ENCODE measurements around the gene USP10.

The USP10 gene

DNA sequence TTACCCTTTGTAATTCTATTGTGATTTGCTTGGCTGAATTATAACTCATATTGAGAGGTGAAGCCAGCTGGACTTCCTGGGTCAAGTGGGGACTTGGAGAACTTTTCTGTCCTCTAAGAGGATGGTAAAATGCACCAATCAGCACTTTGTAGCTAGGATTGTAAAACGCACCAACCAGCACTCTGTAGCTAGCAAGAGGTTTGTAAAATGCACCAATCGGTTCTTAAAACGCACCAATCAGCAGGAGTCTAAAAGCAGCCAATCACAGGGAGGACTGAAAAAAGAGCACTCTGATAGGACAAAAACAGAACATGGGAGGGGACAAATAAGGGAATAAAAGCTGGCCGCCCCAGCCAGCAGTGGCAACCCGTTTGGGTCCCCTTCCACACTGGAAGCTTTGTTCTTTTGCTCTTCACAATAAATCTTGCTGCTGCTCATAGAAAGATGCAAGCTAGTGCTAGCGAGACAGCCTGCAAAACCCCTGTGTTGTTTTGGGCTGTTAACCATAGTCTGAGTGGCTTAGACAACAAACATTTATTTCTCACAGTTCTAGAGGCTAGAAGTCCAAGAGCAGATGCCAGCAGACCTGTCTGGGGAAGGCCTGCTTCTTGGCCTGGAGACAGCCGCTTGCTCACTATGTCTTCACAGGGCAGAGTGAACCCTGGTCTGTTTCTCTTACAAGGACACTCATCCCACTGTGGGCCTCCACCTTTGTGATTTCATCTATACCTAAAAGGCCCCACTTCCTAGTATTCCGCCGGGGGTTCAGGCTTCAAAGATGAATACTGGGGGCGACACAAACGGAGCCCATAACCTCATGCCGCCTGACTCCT is 81.0 kb downstream of the USP10 start:
- no peak for DNase-seq

DNA sequence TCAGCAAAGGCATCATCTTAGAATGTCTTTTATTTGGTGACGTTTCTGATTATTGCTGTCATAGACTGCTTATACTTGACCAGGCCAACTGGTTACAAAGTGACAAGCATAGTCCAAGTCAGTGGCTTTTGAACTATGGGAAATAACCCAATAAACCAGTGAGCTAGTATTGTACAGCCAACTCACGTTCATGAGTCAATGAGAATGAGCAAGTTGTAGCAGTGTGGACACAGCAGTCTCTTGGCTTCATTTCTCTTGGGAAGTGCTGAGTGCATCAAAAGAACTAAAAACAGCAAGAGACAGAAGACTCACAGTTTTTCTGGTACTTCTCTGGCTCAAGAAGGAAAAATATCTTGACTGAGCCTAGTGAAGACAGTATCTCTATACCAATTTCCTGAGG is 83.0 kb downstream of the USP10 start:
- no peak for DNase-seq

DNA sequence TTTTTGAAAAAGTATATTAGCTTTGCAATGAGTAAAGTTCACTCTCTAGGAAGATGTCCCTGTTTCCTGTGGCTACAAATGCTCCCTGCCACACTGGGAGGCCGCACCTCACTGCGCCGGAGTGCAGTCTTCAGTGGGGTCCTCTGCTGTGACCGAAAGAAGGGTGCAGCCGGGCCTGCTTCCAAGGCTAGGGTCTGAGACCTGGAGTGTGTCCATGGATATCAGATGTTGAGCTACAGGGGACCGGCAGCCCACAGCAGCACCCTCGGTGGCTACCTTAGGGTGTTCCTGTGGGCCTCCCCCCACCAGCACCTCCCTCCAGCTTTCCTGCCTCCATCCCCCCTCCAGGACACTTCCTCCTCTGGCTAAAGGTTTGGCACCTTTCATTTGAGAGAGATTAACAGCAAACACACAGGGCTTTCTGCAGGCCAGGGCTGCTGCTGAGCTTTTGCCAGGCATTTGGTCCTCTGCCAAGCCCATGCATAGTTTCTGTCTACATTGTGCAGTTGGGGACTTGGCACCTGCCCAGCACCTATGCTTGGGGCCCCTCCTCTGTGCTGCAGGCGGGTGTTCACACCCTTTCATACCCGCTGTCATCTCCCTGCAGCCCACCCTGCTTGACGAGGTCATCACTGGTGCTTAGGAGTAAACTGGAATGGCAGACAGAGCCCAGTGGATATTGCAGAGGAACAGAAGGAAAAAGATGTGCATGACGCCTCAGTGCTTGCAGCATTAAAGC is 86.2 kb downstream of the USP10 start:
- peak; percentile 92 for DNase-seq

DNA sequence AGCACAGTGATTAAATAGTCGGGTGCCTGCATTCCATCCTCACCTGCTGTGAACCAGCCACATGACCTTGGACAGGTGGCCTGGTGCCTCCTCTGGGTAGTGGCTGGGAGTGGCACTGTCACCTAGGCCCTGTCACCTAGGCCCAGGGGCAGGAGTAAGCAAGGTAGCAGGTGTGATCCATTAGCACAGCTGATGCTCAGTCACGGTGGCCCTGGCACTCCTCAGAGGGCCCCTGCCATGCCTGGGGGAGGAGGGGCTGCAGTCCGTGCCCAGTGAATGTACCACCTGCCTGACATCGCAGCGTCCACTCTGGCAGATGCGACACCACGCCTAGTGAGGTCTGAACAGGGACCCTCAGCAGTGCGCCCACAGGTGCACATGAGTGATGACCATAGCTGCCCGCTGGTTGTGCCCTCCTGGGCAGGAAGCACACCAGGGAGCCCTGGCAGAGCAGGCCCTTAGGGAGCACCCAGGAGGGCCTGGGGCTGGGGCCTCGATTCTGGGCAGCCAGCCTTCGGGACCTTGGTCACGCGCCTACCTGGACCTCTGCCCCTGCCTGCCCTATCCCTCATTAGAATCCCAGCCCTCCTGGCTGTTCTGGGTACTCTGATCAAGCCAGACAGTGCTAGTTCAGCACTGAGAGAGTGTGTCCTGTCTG is 86.9 kb downstream of the USP10 start:
- DNase-seq, result peak; percentile 70

DNA sequence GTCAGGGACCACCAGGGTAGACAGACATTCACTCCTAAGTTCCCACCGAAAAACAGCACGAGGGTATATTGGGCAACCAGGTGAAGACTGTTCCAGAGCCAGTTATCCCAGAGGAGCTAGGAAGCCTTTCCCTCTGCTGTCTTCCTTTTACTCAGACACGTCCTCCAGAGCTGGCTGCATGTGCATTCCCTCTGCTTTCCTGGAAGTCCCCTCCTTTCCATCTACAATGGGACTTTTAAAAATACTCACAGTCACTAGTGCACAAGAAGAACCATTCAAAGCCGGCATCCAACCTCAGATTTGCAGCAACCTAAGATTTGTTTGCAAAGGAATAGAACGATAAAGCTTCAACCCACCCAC is 87.4 kb downstream of the USP10 start:
- DNase-seq, result no peak

DNA sequence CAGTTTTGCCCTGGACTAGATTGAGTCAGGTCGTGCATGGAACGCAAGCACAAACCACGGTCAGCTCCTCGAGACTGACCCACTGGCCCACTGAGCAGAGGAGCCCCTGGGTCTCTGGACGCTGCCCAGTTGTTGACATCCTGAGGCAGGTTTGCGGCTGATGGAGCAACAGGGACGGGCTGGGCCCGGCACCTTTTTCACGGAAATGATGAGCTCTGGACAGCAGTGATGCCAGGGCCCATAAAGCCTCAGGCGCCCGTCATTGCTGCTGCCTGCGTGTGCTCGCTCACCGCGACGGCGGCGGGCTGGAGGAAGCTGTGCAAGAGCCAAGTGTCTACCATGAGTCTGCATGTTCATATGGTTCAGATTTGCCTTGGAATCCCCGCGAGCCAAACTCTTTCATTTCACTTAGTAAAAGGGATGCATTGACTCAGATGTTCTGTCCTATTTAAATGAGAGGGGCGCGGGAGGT is 89.2 kb downstream of the USP10 start:
- DNase-seq, result no peak

DNA sequence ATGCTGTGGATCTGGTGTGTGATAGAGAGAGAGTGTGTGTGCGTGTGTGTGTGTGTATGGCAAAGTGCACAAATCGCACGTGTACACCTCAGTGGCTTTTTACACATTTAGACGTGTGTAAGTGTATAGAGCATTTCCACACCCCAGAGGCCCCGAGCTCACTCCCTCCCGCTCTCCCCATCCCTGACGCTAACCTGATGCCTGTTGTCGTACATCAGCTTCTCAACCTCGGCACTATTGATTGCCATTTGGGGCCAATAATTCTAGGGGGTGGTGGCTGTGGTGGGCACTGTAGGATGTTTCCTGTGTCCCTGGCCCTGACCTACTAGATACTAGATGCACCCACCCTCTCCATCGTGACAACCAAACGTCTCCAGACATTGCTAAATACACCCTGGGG is 89.6 kb downstream of the USP10 start:
- DNase-seq, result no peak

DNA sequence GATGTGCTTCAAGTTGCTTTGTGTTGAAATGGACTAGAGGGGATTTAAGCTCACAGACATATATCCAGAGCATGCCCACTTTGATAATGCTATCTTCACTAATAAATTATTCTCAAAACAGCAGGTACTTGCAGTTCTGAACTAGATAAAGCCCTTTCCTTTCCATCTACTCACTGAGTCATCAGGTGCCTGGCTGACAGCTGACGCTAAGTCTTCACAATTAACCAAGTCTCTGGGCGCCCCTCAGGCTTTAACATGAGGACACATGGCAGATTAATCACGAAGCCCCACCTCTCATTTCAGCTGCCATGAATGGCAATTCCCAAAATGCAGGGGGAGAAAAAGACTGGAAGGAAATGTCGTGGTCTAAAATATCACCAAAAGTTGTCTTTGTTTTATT is 90.5 kb downstream of the USP10 start:
- no peak for DNase-seq

DNA sequence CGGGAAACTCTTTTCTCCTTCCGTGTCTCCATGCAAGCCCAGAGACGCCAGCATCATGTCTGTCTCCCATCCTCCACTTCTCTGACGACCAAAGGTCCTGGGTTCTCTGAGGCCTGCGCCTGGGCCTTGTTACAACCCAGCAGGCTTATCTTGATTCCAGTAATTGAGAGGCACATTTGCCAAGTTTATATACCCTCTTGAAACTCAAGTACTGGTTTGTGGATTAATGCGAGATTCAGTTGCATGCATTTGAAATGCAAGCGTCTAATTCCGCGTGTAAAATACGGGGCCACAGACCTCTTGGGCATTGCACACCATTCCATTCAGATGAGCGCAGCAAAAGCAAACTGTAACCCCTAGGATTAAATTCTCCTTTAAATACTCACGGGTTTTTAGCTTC is 91.3 kb downstream of the USP10 start:
- no peak for DNase-seq

DNA sequence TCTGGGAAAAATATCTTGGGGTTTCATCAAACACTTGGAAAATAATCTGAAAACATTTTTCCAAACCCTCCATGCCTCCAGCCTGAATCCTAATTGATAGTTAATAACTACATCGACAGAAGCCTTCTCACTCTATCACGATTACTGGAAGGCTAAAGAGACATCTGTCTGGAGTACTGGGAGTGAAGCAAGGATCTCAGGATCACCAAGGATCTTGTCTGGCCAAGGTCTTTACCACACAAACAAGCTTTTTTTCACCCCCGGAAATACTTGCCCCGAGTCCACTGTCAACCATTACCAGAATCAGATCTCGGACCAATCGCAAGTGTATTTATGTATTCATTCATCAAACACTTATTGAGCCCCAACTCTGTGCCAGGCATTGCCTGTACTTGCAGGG is 91.7 kb downstream of the USP10 start:
- DNase-seq, result no peak

DNA sequence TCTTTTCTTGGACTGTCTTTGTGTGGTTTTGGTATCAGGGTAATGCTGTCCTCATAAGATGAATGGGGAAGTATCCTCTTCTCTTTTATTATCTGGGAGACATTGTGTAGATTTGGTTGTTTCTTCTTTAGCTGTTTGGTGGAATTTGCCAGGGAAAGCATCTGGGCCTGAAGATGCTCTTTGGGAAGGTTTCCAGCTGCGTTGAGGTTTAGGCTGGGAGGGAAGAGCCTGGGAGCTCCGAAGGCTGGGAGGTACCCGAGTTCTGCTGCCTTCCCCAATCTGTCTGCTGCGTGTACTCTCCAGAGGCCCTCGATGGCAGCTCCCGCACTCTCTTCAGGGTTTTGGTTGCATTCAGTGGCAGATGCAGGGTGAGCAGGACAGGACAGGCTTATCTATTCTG is 94.4 kb downstream of the USP10 start:
- no peak for DNase-seq

DNA sequence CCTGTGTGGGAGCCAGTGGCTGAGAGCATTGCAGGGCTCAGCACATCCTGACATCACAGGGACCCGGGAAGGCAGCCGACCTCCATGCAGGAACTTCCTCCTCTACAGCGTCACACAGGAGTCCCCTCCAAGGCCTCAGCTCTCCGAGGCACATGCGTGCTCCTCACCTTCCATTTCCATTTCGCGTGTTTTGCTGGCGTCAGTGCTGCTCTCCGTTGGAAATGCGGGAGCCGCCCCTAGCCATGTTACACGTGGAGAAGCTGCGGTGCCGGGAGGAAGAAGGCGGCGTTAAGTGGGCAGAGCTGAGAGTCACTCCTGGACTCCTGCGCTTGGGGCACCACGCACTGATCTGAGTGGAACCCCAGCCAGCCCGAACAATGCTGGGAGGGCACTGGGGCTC is 94.8 kb downstream of the USP10 start:
- DNase-seq, result no peak

DNA sequence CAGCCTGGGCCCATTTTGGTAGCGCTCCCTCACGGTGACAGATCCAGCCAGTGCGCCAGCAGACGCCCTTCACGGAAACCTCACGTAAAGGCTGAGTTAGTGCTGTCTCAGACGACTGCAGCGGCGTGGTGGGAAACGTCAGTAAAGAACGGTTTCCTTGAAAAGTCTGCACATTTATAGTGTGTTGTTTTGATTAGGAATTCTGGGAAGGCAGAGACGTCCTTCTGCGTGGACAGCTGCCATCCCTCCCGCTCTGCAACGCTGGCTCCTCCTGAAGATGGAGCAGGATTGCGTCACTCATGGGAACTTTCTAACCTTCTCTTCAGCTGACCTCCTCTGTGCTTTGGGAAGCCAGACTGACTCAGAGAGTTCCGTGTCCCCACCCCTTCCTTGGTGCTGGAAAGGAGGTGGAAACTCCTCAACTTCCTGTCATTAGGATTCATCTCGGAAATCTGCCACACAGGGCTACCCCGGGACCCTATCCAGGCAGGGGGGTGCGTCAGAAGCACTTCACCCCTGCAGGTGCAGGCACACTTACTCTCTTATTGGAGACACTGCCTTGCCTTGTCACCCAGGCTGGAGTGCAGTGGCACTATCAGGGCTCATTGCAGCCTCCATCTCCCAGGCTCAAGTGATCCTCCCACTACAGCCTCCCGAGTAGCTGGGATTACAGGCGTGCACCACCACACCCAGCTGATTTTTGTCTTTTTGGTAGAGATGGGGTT is 95.7 kb downstream of the USP10 start:
- DNase-seq, result no peak

DNA sequence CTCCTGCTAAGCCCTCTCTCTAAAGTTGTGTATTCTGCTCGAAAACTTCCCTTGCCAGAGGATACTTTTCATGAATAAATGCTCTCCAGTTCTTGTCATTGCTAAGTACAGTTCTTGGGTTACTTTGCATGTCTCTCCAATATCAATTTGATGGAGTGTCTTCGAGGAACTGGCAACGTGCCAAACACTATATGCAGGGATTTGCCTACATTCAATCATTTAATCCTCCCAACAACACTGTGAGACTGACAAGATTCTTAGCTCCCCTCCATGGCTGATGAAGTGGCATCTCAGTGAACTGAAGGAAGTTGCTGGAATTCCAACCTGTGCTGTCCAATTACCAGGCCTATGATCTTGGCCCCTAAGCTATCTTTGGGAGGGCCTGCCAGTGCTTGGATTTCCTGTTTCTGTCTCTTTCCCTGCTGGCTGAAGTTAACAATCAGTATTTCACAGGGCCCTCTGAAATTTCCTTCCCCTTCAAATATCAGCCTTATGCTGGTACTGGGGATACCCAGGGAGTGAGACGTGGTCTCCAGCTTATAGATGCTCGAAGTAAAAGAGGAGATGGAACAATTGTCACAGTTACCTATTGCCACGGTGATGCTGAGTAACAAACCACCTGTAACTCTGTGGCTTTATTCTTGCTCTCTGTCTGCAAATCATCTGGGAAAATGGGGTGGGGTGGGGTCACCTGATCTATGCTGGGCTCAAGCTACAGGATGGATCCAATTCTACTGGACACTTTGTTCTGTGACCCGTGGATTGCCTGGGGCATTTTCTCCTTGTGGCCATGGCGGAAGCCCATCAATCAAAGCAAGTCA is 100.6 kb downstream of the USP10 start:
- no peak for DNase-seq

DNA sequence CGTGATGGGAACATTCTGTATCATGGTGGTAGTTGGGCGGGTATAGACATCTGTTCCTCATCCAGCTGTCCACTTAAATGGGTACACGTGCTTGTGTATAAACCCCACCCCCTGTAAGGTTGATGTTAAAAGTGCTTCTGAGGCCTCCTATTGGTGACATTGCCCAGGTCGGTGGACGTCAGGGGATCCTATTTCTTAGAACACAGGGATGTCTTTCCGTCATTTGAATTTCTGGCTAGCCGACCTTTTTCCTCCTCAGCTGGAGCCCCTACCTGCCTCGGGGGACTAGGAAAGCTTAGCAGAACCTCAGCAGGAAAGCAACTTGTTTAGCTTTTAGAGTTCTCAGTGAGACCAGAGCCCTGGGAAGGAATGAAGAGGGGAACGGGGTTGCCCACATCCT is 103.3 kb downstream of the USP10 start:
- DNase-seq, result no peak

DNA sequence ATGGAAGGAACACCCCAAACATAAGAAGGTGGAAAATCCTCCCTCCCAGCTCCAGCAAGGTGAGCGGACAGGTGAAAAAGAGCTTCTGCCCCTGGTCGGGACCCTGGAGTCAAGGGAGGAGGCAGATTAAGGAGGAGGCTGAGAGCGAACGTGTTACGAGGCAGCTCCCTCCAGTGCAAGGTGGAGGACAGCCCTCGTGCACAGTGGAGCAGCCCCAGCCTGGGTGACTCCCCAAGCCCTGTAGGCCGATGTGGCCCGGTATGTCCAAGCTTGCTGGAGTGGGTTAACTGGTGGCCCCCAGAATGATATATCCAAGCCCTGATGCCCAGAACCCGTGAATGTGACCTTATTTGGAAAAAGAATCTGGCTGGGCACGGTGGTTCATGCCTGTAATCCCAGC is 104.5 kb downstream of the USP10 start:
- no peak for DNase-seq

DNA sequence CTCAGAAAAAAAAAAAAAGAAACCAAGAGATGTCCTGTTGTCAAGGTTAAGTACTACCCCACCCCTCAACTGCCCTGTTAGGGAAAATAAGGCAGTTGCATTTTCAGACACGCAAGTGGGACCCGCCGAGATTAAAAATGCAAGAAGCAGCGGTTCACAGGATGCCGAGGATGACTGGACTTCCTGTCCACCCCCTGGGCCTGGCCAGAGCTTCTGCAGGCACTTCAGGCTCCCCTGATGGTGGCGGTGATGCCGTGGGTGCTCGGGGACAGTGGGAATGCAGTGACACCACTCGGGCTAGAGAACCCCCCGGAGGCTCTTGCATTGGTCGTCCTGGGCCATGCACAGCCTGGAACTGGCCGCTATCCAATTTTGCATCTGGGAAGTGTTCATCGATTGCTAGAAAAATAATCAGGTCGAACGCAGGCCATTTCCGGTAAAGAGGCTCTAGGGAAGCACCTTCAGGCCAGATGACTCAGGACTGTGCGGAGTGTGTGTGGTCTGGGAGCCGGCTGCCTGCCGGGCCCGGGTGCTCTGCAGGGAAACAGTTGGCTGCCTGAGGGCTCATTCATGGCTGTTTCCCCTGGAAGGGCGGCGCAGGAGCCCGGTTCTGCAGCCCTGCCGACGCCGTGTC is 106.6 kb downstream of the USP10 start:
- DNase-seq, result no peak

DNA sequence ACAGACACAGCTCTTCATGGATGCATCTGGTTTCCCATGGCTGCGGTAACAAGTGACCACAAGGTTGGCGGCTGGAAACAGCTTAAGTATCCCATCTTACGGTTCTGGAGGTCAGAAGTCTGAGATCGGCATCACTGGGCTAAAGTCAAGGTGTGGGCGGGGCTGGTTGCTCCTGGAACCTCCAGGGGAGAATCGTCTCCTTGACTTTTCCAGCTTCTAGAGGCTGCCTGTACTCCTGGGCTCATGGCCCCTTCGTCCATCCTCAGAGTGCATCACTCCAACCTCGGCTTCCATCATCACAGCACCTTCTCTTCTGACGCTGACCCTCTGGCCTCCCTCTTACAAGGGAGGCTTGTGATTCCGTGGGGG is 107.1 kb downstream of the USP10 start:
- DNase-seq, result no peak

DNA sequence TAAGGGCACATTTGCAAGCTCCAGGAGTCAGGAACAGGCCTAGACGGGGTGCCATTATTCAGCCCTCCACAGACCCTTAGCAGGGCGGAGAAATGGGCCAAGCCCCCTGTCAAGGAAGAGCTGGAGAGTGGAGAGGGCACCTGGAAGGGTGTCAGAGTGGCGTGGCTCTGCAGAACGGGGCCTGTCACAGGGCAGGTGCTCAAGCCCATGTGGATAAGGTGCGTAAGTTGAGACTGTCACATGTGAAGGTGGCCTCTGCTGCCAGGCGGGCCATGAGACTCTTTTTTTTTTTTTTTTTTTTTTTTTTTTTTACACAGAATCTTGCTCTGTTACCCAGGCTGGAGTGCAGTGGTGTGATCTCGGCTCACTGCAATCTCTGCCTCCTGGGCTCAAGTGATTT is 108.0 kb downstream of the USP10 start:
- DNase-seq, result no peak

DNA sequence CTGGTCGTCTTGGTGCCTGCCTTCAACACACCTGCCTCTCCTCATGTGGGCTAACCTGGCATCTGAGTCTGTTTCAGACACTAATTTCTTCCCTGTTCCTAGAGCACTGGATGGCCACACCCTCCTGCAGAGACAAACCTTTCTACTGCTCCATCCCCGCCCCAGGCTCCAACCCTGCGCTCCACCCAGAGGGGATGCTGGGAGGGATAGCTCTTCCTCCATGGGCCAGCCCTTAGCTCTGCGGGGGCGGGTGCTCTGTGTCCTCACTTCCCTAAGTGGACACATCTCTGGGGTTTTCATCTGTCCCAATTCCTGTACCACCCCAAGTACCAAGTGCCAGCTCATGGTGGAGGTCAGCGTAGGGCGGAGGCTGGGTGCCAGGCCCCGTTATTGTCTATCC is 109.0 kb downstream of the USP10 start:
- DNase-seq, result no peak

DNA sequence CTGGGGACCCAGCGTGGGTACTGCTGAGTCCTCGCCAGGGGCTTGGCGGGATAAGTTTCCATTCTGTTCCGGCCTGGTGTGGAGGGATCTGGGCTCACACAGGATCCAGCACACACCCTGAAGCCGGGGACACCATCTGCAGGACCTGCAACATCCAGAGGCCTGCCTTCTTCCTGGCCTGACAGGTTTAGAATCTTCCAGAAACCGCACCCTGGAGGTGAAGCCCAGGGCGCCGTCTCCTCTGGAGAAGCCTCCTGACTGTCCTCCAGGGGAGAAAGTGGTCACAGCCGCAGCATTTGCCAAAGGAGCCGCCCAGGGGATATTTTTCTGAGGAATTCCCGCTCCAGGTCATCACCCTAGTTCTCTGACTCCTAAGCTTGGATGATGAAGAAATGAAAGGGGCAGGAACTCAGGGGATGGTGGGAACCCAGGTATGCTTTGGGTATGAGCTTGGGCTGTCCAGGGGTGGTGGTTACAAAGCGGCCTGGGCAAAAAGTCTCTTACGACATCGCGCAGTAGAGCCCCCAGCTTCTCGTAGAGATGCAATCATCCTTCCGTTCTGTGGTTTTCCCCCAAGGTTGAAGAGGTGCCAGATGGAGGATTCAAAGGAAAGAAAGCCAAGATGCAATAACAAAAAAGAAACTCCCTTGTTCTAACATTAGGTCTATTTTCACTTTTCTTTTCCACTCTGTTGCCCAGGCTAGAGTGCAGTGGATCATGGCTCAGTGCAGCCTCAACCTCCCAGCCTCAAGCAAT is 110.9 kb downstream of the USP10 start:
- no peak for DNase-seq

Measured in NCI-H2171 (cell line).